HepG2 (cell line): Measurements from ENCODE around the gene SDC1.

Experiments
- CERS6 ChIP-seq: sonication (generic); formaldehyde crosslinking; IDR thresholded peaks from 2 replicates; pipeline ENCODE4 v1.5.0; 2020; ENCODE audit warnings: missing genetic modification reagents
- HDAC2 ChIP-seq: sonication (generic); formaldehyde crosslinking; IDR thresholded peaks from 2 replicates; pipeline ENCODE4 v1.4.0; 2020; ENCODE audit warnings: missing genetic modification reagents
- MAFF ChIP-seq: IDR thresholded peaks from 2 replicates; pipeline ENCODE4 v1.6.1; 2011; ENCODE audit warnings: low read depth, low read length, improper control_type of control experiment
- MTERF4 ChIP-seq: sonication (generic); formaldehyde crosslinking; IDR thresholded peaks from 2 replicates; pipeline ENCODE4 v1.8.0; 2023; ENCODE audit warnings: mild to moderate bottlenecking, missing genetic modification reagents
- SMC3 ChIP-seq: IDR thresholded peaks from 2 replicates; pipeline ENCODE4 v1.6.1; 2011; ENCODE audit warnings: low read length, improper control_type of control experiment
- TAF1 ChIP-seq: sonication (generic); formaldehyde crosslinking; IDR thresholded peaks from 2 replicates; pipeline ENCODE4 v1.4.0; 2020; ENCODE audit warnings: missing genetic modification reagents
- THAP11 ChIP-seq: IDR thresholded peaks from 2 replicates; pipeline ENCODE4 v1.6.1; 2016; ENCODE audit warnings: missing biosample characterization, missing genetic modification reagents
- ZNF530 ChIP-seq: sonication (generic); formaldehyde crosslinking; IDR thresholded peaks from 2 replicates; pipeline ENCODE4 v1.5.0; 2020; ENCODE audit warnings: low read depth, mild to moderate bottlenecking, missing genetic modification reagents
- ZNF577 ChIP-seq: sonication (generic); formaldehyde crosslinking; IDR thresholded peaks from 2 replicates; pipeline ENCODE4 v1.4.0; 2020; ENCODE audit warnings: mild to moderate bottlenecking, low read depth, missing genetic modification reagents, borderline replicate concordance
- TF ChIP-seq, protein P1 (sequence below): sonication (generic); formaldehyde crosslinking; IDR thresholded peaks from 2 replicates; pipeline ENCODE4 v1.5.0; 2020; ENCODE audit warnings: mild to moderate bottlenecking, missing genetic modification reagents, moderate library complexity

DNA sequence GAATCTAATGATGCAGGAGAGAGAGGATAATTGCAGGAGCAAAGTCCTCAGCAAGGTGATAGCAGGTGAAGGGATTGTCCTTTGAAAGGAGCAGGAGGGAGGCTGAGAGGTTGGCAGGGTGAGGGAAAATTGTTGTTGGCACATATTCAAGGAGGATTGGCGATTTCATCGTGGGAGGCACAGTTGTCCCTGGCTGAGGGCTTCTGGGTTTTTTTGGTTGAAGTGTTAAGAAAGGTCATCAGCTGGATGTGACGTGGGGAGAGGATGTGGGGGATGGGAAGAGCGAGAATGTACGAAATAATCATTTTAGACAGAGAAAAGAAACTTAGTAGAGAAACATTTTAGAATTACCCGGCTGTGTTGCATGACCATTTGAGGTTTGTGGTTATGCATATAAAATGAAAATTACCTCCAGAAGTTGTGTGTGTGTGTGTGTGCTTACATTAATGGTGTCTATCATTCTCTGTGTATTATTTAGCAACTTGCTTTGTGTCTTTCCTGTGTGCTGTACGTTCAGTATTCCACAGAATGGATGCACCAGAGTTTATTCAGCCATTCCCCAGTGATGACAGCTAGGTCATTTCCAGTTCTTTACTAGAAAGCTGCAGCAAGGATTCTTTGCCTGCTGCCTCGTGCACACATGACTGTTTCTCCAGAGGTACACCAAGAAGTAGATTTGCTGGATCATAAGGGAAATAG is 67.6 kb downstream of the SDC1 start:
- no peak for TF ChIP-seq CERS6
- no peak for TF ChIP-seq HDAC2 (CRISPR knock-in tag)
- TF ChIP-seq ZNF577 (CRISPR knock-in tag) = no peak
- TF ChIP-seq, protein P1, sequence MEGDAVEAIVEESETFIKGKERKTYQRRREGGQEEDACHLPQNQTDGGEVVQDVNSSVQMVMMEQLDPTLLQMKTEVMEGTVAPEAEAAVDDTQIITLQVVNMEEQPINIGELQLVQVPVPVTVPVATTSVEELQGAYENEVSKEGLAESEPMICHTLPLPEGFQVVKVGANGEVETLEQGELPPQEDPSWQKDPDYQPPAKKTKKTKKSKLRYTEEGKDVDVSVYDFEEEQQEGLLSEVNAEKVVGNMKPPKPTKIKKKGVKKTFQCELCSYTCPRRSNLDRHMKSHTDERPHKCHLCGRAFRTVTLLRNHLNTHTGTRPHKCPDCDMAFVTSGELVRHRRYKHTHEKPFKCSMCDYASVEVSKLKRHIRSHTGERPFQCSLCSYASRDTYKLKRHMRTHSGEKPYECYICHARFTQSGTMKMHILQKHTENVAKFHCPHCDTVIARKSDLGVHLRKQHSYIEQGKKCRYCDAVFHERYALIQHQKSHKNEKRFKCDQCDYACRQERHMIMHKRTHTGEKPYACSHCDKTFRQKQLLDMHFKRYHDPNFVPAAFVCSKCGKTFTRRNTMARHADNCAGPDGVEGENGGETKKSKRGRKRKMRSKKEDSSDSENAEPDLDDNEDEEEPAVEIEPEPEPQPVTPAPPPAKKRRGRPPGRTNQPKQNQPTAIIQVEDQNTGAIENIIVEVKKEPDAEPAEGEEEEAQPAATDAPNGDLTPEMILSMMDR (CRISPR knock-in tag) = no peak
- no peak for TF ChIP-seq SMC3
- no peak for TF ChIP-seq MAFF
- no peak for TF ChIP-seq TAF1
- no peak for TF ChIP-seq THAP11 (CRISPR knock-in tag)
- no peak for TF ChIP-seq MTERF4 (CRISPR knock-in tag)
- no peak for TF ChIP-seq ZNF530 (CRISPR knock-in tag)
